A549 (cell line): Measurements from ENCODE around the gene MORN1. TPM values are rescaled to one million over a fixed set of nuclear protein-coding genes. Genes with fewer than 3 reads are reported as not detected.

Source experiments
- ATAC-seq, 2 experiments: fragments of 200-7000 bp in 1 of 2; fragments of >200 bp in 1 of 2; cut with Nextera tagmentation in 1 of 2; cut with Tn5 transposase in 1 of 2; 3 replicates each; pipeline versions ENCODE4 v1.8.0 to v1.9.1; 2018 to 2020; ENCODE audit warnings: mild to moderate bottlenecking in 1 of 2, moderate library complexity in 1 of 2
- CTCF ChIA-PET: fragments of 300-600 bp; sonication (Branson Sonifier 250); formaldehyde crosslinking; extraction: SDS; loops from one replicate; lab custom pipeline; 2021; ENCODE audit warnings: antibody characterized with exemption, inconsistent platforms; lab: Yijun Ruan, JAX
- POLR2A ChIA-PET: fragments of 350-600 bp; formaldehyde crosslinking; extraction: SDS; loops from one replicate; lab custom pipeline; 2021; ENCODE audit warnings: antibody characterized with exemption, inconsistent platforms; lab: Yijun Ruan, JAX
- DNase-seq, 2 experiments: peaks; one replicate each; pipeline versions ENCODE4 v3.0.0 to v3.0.0-alpha.2; 2011 to 2016; ENCODE audit warnings: low read depth in 1 of 2, low spot score in 1 of 2
- FAIRE-seq: peaks from 2 replicates; lab custom pipeline; 2011; peaks lifted over from hg19 to GRCh38; lab: Jason Lieb, UNC
- H3K27ac ChIP-seq, 2 experiments: fragments of >200 bp; sonication (Bioruptor Twin); formaldehyde crosslinking; 3 replicates each; pipeline ENCODE4 v1.5.1; 2016 to 2017
- H3K4me1 ChIP-seq: fragments of >200 bp; sonication (Bioruptor Twin); formaldehyde crosslinking; 3 replicates; pipeline ENCODE4 v1.6.1; 2016
- H3K4me2 ChIP-seq: fragments of >200 bp; sonication (Bioruptor Twin); formaldehyde crosslinking; 3 replicates; pipeline ENCODE4 v1.6.1; 2016
- H3K4me3 ChIP-seq: fragments of >200 bp; sonication (Bioruptor Twin); formaldehyde crosslinking; 3 replicates; pipeline ENCODE4 v1.5.1; 2016
- H3K9me3 ChIP-seq: fragments of >200 bp; sonication (Bioruptor Twin); formaldehyde crosslinking; 3 replicates; pipeline ENCODE4 v1.6.1; 2016
- CBX2 ChIP-seq: fragments of 200-600 bp; sonication (generic); IDR thresholded peaks from 2 replicates; pipeline ENCODE4 v1.6.1; 2016; ENCODE audit warnings: low read depth, mild to moderate bottlenecking, borderline replicate concordance
- CBX8 ChIP-seq: fragments of 200-600 bp; sonication (generic); IDR thresholded peaks from 2 replicates; pipeline ENCODE4 v1.6.1; 2016
- EHF ChIP-seq: fragments of 250-450 bp; sonication (Bioruptor Pico); IDR thresholded peaks from 2 replicates; pipeline ENCODE4 v1.5.0; 2020; ENCODE audit warnings: mild to moderate bottlenecking
- EP300 ChIP-seq, 2 experiments: fragments of >200 bp; sonication (Bioruptor Twin); formaldehyde crosslinking; IDR thresholded peaks; 2 replicates in 1 of 2; 3 replicates in 1 of 2; pipeline ENCODE4 v1.6.1; 2016 to 2017
- ESRRA ChIP-seq: fragments of 150-350 bp; IDR thresholded peaks from 2 replicates; pipeline ENCODE4 v1.6.1; 2014; ENCODE audit warnings: mild to moderate bottlenecking, low read length, borderline replicate concordance
- HDAC2 ChIP-seq: fragments of 200-600 bp; sonication (generic); IDR thresholded peaks from 2 replicates; pipeline ENCODE4 v1.6.1; 2016
- HOXB5 ChIP-seq: fragments of 250-450 bp; sonication (Bioruptor Pico); IDR thresholded peaks from 2 replicates; pipeline ENCODE4 v1.5.0; 2020; ENCODE audit warnings: mild to moderate bottlenecking, moderate library complexity
- JUN ChIP-seq, 2 experiments: fragments of >200 bp; sonication (Bioruptor Twin); formaldehyde crosslinking; IDR thresholded peaks; 2 replicates in 1 of 2; 3 replicates in 1 of 2; pipeline ENCODE4 v1.6.1; 2016 to 2017
- KDM5A ChIP-seq: fragments of 200-600 bp; sonication (generic); IDR thresholded peaks from 2 replicates; pipeline ENCODE4 v1.6.1; 2016; ENCODE audit warnings: antibody characterized with exemption, mild to moderate bottlenecking
- MYC ChIP-seq: IDR thresholded peaks from 2 replicates; pipeline ENCODE4 v1.6.1; 2012; ENCODE audit warnings: mild to moderate bottlenecking, inconsistent platforms, low read length, improper control_type of control experiment, borderline replicate concordance
- PHF8 ChIP-seq: fragments of 200-600 bp; sonication (generic); IDR thresholded peaks from 2 replicates; pipeline ENCODE4 v1.6.1; 2016; ENCODE audit warnings: low read depth, mild to moderate bottlenecking, antibody characterized with exemption, moderate library complexity, borderline replicate concordance
- POLR2A ChIP-seq: IDR thresholded peaks from 2 replicates; pipeline ENCODE4 v1.6.1; 2012; ENCODE audit warnings: mild to moderate bottlenecking, low read length
- POLR2AphosphoS2 ChIP-seq: conservative IDR thresholded peaks from 2 replicates; pipeline ENCODE4 v1.6.1; 2012; ENCODE audit warnings: low read length, improper control_type of control experiment, inconsistent platforms
- RAD21 ChIP-seq, 2 experiments: fragments of >200 bp in 1 of 2; sonication (Bioruptor Twin) in 1 of 2; formaldehyde crosslinking in 1 of 2; IDR thresholded peaks in 1 of 2; conservative IDR thresholded peaks in 1 of 2; 2 replicates in 1 of 2; 3 replicates in 1 of 2; pipeline ENCODE4 v1.6.1; 2012 to 2018; ENCODE audit warnings: inconsistent platforms in 1 of 2
- RFX5 ChIP-seq: fragments of 450-650 bp; IDR thresholded peaks from 2 replicates; pipeline ENCODE4 v1.7.1; 2014; ENCODE audit warnings: antibody characterized with exemption, mild to moderate bottlenecking, moderate library complexity
- SMC3 ChIP-seq: fragments of >200 bp; sonication (Bioruptor Twin); formaldehyde crosslinking; IDR thresholded peaks from 3 replicates; pipeline ENCODE4 v1.6.1; 2018; ENCODE audit warnings: inconsistent platforms
- TP53 ChIP-seq: fragments of 250-450 bp; sonication (Bioruptor Pico); IDR thresholded peaks from 2 replicates; pipeline ENCODE4 v1.5.0; 2021; ENCODE audit warnings: mild to moderate bottlenecking, moderate library complexity
- ZC3H11A ChIP-seq: fragments of 450-650 bp; IDR thresholded peaks from 2 replicates; pipeline ENCODE4 v1.6.1; 2014; ENCODE audit warnings: antibody characterized with exemption, mild to moderate bottlenecking
- ZFP36 ChIP-seq: fragments of 450-650 bp; IDR thresholded peaks from 2 replicates; pipeline ENCODE4 v1.6.1; 2014; ENCODE audit warnings: borderline replicate concordance; ENCODE audit not compliant: partially characterized antibody
- WGBS: methylation state at CpG from one replicate; pipeline ENCODE4 v1.1.6; 2017; ENCODE audit errors: missing lambda C conversion rate; 5-methylcytosine and 5-hydroxymethylcytosine counted together
- polyA plus RNA-seq, 4 experiments: library from polyadenylated mRNA; depleted of rRNA in 3 of 4; stranded (reverse); fragments of >200 nt; fragmentation: RNase III in 1 of 4; extraction: RNeasy Plus Mini Kit Qiagen cat#74134 plus additional on column Dnase treatment in 1 of 4; gene quantifications; 2 replicates in 3 of 4; 3 replicates in 1 of 4; pipeline ENCODE4 v1.2.3, GENCODE V29; 2011 to 2017
- TF ChIP-seq, protein P1 (sequence below): fragments of 450-650 bp; IDR thresholded peaks from 2 replicates; pipeline ENCODE4 v1.6.1; 2014; ENCODE audit warnings: antibody characterized with exemption
- TF ChIP-seq, protein P2 (sequence below): IDR thresholded peaks from 2 replicates; pipeline ENCODE4 v1.6.1; 2012
- TF ChIP-seq, protein P3 (sequence below): IDR thresholded peaks from 2 replicates; pipeline ENCODE4 v1.6.1; 2012; ENCODE audit warnings: low read depth, borderline replicate concordance
- TF ChIP-seq, protein P4 (sequence below): fragments of >200 bp; sonication (Bioruptor Twin); formaldehyde crosslinking; IDR thresholded peaks from 3 replicates; pipeline ENCODE4 v1.6.1; 2016

MORN1 gene
- polyA plus RNA-seq, 2 of the 4 experiments (the other 2 are of a cell fraction) = 6.9 to 8.9 TPM

DNA sequence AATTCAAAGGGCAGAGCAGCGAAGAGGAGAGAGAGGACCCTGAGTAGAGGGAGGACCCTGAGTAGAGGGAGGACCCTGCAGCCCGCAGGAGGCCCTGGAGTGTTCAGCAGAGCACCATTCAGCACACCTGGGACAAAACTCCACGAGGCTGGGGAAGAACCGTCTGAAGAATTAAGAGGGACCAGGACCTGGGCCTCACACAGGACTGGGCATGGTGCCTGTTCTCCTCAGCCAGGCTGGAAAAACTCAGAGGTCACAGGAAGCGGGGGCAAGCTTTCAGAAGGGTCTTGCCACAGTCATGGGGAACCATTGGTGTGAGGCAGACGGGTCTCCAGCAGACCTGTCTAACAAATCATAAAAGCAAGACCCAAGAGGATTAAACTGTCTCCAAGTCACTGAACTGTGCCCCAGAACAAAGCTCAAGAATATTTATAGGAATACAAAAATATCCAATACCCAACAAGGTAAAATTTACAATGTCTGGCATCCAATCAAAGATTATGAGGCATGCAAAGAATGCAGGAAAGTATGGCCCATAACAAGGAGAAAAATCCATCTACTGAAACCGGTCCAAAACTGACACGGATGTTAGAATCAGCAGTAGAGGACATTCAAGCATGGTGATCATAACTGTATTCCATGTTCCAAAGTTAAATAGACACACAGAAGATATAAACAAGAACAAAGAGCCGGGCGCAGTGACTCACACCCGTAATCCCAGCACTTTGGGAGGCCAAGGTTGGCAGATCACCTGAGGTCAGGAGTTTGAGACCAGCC, 30.6 kb downstream of the MORN1 start:
- no peak for FAIRE-seq
- H3K9me3 ChIP-seq = peaks cover 3% of the 10 kb centered on the region; the same call in 2 of the 3 replicates
- POLR2A ChIA-PET = no interaction called here
- no peaks in the 10 kb centered on the region for H3K4me1 ChIP-seq
- 67% methylated on average over 10 of the region's 11 CpGs for WGBS
- no peak overlapping the region for H3K4me3 ChIP-seq
- no peak overlapping the region for H3K27ac ChIP-seq
- TF ChIP-seq CBX8 (no peak), POLR2A (no peak), JUN (IDR thresholded peaks at IDR 0.05) (no peak), POLR2AphosphoS2 (no peak), CBX2 (no peak), HDAC2 (no peak), HOXB5 (CRISPR knock-in tag) (no peak), ESRRA (no peak), TP53 (CRISPR knock-in tag) (no peak), EHF (CRISPR knock-in tag) (no peak), KDM5A (no peak), SMC3 (no peak)
- TF ChIP-seq, protein P1, sequence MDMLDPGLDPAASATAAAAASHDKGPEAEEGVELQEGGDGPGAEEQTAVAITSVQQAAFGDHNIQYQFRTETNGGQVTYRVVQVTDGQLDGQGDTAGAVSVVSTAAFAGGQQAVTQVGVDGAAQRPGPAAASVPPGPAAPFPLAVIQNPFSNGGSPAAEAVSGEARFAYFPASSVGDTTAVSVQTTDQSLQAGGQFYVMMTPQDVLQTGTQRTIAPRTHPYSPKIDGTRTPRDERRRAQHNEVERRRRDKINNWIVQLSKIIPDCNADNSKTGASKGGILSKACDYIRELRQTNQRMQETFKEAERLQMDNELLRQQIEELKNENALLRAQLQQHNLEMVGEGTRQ = no peak
- TF ChIP-seq, protein P2, sequence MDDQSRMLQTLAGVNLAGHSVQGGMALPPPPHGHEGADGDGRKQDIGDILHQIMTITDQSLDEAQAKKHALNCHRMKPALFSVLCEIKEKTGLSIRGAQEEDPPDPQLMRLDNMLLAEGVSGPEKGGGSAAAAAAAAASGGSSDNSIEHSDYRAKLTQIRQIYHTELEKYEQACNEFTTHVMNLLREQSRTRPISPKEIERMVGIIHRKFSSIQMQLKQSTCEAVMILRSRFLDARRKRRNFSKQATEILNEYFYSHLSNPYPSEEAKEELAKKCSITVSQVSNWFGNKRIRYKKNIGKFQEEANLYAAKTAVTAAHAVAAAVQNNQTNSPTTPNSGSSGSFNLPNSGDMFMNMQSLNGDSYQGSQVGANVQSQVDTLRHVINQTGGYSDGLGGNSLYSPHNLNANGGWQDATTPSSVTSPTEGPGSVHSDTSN = no peak
- TF ChIP-seq, protein P3, sequence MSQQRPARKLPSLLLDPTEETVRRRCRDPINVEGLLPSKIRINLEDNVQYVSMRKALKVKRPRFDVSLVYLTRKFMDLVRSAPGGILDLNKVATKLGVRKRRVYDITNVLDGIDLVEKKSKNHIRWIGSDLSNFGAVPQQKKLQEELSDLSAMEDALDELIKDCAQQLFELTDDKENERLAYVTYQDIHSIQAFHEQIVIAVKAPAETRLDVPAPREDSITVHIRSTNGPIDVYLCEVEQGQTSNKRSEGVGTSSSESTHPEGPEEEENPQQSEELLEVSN = no peak
- TF ChIP-seq, all 56 proteins: peak for 0
- DNase-seq = no peak
- CTCF ChIA-PET = interaction anchor here (1.2 kb wide), 2 partner anchors 166 to 187 kb away, joined by 3 to 5 read pairs; partner anchors contain the start of gene FAAP20
- ATAC-seq = no peak
- no peak overlapping the region for H3K4me2 ChIP-seq

DNA sequence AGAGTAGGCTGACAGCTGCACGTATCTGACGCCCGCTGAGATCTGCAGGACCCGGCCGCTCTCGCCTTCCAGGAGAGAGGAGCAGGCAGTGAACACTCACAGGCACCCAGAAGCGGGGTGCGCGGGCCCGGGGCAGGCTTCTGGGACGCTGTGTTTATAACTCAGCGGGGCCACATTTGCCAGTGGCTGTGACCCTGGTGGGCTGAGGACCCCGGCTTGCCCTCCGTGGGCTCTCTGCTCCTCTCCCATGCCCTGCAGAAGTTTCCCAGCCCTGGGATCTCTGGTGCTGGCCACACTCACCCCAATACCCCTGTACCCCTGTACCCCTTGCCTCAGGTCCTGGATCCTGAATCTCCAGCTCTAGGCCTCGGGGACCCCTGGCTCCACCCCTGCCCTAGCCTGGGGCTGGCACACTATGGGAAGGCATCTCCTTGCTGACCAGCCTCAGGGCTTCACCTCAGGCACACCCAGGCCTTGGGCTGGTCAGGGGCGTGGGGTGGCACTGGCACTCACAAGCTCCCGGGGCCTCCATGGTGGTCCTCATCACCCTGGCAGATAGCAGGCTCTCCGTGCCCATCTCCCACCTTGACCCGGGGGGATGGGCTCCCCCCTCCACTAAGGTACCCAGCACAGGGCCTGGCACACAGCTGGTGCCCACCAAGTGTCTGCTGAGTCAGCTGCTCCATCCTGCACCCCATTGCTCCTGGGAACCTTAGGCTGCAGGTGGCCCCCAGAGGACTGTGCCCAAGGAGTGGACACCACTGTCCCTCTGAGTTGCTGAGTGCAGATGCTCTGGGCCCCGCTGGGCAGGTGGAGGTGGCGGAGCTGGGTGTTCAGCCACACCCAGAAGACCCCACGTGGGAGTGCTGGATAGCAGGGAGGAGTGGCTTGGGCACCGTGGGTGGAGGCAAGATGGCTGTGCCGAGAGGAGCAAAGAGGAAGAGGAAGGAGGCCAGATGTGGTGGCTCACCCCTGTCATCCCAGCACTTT, 32.4 kb downstream of the MORN1 start:
- no peak overlapping the region for H3K4me2 ChIP-seq
- peaks cover 3% of the 10 kb centered on the region; the same call in 2 of the 3 replicates for H3K9me3 ChIP-seq
- no peak for ATAC-seq
- no peak overlapping the region for H3K4me3 ChIP-seq
- no peak for TF ChIP-seq RFX5
- TF ChIP-seq ZFP36 = no peak
- TF ChIP-seq ZC3H11A = no peak
- TF ChIP-seq EHF (CRISPR knock-in tag) = no peak
- TF ChIP-seq, protein P4, sequence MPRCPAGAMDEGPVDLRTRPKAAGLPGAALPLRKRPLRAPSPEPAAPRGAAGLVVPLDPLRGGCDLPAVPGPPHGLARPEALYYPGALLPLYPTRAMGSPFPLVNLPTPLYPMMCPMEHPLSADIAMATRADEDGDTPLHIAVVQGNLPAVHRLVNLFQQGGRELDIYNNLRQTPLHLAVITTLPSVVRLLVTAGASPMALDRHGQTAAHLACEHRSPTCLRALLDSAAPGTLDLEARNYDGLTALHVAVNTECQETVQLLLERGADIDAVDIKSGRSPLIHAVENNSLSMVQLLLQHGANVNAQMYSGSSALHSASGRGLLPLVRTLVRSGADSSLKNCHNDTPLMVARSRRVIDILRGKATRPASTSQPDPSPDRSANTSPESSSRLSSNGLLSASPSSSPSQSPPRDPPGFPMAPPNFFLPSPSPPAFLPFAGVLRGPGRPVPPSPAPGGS = no peak
- TF ChIP-seq EP300 (IDR thresholded peaks at IDR 0.05) = no peak
- TF ChIP-seq PHF8 = no peak
- TF ChIP-seq TP53 (CRISPR knock-in tag) = no peak
- TF ChIP-seq, protein P3 = no peak
- no peak for TF ChIP-seq MYC
- no peak for TF ChIP-seq RAD21 (conservative IDR thresholded peaks at IDR 0.05 in 1 of 2, IDR thresholded peaks at IDR 0.05 in 1 of 2)
- TF ChIP-seq, all 56 proteins: peak for 0
- CTCF ChIA-PET = interaction anchor here (1.2 to 1.4 kb wide), 2 partner anchors 22 to 39 kb away, joined by 3 read pairs; no protein-coding TSS in a partner anchor
- FAIRE-seq (no peak), DNase-seq (no peak)
- 79% methylated on average over 7 of the region's 24 CpGs for WGBS
- no peak overlapping the region for H3K27ac ChIP-seq
- POLR2A ChIA-PET = no interaction called here
- H3K4me1 ChIP-seq = no peaks in the 10 kb centered on the region
